Measurements from ENCODE around the gene CISTR.
"Not testable (repeated sequence)": the region's sequence is repeated elsewhere in the genome, so short reads cannot be mapped to it uniquely, and the experiment has no call there.

Gene CISTR

DNA sequence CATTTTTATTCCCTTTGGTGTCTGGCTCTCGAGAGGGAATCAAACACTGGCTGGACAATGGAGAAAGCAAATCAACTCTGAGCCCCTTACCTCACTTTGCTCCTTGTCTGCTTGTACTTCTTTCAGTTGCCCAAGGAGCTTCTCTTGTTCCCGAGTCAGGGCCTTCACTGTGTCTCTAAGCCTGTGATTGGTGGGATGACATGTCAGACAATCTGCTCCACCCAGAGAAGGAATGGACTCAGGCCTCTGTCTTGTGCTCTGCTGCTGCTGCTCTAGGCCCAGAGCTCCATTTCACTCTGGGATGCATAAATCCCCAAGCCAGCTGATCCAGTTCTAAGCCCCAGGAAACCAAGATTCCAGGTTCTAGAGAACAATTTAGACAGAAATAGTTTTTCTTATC is 32.1 kb downstream of the CISTR start:
- DNase-seq (ENCODE audit: low spot score): no peak

- DNase-seq (ENCODE audit: low spot score): not testable (repeated sequence)
These were observed 33.2 kb downstream of the CISTR start for GRCh38 chr12:53718567-53718966.

DNA sequence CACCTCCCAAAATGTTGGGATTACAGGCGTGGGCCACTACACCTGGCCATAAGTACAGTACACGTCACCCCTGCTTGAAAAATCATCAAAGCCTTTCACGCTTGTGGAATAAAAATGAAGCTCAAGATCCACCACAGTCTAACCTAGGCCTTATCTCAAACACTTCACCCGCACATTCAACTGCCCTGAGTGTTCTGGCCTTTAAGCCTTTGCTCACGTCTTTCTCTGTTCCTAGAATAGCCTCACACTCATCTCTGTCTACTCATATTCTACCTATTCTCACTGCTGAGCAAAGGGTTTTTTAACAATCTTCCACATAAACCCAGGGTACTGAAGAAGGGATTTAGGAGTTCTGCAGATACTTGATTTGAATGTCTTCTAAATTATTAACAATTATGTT is 34.5 kb downstream of the CISTR start:
- no peak for DNase-seq (ENCODE audit: low spot score)

DNA sequence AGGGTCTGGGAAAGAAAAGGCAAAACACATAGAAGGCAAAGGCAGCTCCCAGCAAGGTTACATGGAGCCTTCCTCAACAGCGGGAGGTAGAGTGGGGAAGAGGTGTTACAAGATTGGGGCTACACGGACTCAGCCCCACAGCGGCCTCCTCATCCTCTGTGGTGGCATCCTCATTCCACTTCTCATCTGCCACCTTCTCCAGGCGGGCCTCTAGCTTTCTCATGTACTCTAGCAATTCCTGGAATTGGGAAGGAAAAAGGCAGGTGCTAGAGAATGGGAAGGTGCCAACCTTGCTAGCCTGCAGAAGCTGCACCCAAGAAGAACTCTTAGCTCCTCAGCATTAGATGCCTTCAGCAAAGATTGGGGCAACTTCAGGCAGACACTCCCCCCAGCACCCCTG is 37.8 kb downstream of the CISTR start:
- DNase-seq (ENCODE audit: low spot score): no peak

DNA sequence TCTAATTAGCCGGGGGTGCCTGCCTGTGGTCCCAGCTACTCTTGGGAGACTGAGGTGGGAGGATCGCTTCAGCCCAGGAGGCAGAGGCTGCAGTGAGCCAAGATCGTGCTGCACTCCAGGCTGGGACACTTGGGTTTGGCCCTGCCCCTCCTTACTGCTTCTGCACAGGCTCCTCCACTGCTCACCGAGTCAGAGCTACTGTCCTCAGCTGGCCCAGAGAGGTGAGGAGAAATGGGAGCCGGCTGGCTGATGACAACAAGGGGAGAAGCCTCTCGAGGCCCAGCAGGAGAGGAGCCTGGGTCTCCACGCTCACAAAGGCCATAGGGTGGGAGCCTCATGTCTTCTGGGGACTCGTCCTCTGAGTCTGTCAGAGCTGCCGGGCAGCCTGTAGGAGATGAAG is 38.3 kb downstream of the CISTR start:
- DNase-seq (ENCODE audit: low spot score): no peak

- peak; percentile 59 for DNase-seq (ENCODE audit: low spot score)
These were observed 39.6 kb downstream of the CISTR start for GRCh38 chr12:53712059-53712643.

DNA sequence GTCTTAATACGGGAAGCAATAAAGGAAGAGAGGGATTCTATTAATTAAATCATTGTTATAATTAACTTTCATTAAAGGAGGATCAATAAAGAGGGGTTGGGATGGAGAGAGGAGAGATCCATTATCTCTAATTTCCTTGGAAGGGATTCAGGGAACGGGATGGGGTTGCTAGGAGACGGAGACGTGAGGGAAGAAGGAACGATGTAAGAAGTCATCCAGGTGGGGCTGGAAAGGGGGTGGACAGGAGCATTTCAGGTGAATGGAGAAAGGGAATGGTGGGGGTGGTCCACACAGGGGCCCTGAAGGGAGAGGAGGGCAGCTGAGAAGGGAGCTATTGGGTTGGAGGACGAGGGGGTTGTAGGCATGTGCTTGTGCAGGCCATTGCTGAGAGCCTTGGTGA is 41.7 kb downstream of the CISTR start:
- DNase-seq (ENCODE audit: low spot score): no peak

DNA sequence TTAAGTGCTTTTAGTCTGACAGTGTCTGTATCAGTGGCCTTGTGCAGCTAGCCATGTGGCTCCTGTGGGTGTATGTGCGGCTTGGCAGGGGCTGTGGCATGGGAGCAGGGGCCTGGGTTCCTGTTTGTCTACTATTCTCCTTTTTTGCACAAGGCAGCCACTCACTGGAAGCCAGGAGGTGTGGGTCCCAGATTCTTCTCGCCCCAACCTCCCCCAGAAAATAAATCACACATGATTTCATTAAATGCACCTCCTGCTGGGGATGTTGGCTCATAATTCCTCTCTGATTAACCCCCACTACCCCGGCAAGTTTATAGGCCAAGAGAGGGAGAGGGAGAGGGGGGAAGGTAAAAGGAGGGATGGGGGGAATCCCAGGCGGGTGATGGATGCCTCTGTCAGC is 42.1 kb downstream of the CISTR start:
- no peak for DNase-seq (ENCODE audit: low spot score)

DNA sequence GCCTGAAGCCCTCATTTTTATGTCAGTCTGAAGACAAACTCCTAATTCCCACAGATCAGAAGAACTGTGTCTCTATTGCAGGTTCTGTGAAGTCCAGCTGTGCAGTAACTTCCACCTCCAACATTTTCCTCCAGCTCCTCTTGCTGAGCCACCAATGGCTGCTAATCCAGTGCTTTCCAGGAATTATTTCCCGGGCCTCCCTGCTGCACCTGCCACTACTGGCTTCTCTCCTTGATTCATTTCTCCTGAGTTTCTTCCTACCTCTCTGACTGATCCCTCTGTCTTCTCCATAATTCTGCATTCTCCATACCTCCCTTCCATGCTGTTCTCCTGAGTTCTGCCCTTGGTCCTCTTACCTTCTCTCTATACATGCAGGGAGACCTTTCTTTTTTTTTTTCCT is 45.7 kb downstream of the CISTR start:
- no peak for DNase-seq (ENCODE audit: low spot score)

- DNase-seq (ENCODE audit: low spot score): no peak
These were observed 48.0 kb downstream of the CISTR start for GRCh38 chr12:53703756-53704155.

GRCh38 chr12:53701518-53702264 is 50.1 kb downstream of the CISTR start:
- peak; percentile 87 for DNase-seq (ENCODE audit: low spot score)

- peak; percentile 46 for DNase-seq (ENCODE audit: low spot score)
These were observed 51.2 kb downstream of the CISTR start for GRCh38 chr12:53700567-53700966.

DNA sequence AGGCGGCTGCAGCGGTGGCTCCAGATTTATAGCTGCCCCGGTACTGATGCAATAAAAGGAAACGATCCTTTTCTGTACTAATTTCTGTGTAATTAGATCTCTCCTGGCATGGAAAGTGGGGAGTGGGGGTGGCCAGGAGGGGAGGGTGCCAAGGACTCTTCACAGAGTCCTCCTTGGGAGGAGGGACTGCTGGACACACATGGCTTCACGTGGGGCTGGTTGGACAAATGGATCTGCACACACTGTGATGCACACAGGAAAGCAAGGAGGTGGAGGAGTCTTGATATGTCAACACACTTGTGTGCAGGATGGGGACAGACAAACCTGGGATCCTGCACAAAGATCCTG is 52.1 kb downstream of the CISTR start:
- DNase-seq (ENCODE audit: low spot score): no peak

DNA sequence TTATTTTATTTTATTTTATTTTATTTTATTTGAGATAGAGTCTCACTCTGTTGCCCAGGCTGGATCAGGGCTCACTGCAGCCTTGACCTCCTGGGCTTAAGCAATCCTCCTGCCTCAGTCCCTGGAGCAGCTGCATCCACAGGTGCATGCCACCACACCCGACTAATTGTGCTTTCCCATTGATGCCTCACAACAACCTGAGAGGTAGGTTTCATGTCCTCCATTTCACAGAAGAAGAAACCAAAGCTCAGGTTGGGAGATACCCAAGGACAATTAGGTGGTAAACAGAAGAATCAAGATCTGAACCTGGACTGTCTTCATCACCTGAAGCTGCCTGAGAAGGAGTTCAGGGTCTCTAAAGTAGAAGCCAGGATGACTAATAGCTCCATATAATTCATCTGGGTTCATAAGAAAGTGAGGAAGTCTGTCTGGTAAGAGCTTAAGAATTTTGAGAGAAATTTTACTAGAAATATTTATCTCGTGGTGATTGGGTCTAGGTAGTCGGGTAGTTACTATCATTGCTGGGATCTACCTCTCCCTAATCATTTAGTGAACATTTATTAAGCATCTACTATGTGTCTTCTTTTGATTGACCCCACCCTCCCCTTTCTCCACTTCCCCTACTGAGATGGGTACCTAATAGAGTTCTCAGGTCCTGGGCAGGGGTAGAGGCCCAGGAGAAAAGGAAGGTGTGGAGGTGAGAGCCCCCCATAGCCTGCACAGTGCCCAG is 52.7 kb downstream of the CISTR start:
- no peak for DNase-seq (ENCODE audit: low spot score)

DNA sequence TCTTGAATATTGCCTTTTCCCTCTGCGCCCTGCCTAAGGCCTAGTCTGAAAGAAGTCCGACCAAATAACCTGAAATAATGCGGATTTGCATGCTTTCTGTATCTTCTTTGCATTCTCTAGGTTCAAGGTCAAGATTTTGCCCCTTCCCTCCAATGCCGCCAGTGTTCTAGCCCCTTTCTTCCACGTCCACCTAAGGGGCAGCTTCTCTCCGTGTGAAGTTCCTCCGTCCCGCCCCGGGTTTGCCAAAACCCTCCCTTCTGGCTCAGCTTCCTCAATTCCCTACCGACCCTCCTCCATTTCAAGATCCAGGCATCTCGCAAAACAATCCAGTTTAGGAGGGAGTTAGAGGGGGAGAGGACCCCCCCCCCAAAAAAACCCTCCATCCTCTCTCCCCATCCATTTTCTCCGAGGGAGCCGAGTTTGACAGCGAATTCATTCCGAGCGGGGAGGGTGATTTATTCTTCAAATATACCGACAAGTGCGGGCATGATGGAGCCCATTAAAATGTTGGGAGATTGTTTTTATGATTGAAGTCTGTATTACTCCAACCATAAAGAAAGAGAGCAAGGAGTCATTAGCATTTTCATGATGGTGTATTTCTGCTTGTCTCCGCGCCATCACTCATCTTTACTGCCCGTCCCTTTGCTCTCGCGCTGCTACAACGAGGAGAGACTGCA is 55.0 kb downstream of the CISTR start:
- DNase-seq (ENCODE audit: low spot score): no peak

Measured in cerebellar cortex (tissue), 1 donor.